Adrenal gland (tissue), 12 donors: ENCODE measurements around the gene ZDHHC16. TPM values are rescaled to one million over a fixed set of nuclear protein-coding genes. Genes with fewer than 3 reads are reported as not detected.
A peak's percentile ranks its signal among the peaks of the same experiment; 100 is the strongest.

Source experiments
- DNase-seq, 7 donors: peaks; one replicate each; pipeline ENCODE4 v3.0.0-alpha.2; 2019 to 2020
- H3K27ac ChIP-seq, 5 donors: fragments of 200-600 bp; sonication (generic) in 4 of 5; 1 replicate in 3 of 5; 2 replicates in 2 of 5; pipeline versions ENCODE4 v1.5.1 to v1.8.0; 2016 to 2020; ENCODE audit warnings: mild to moderate bottlenecking in 1 of 5
- H3K27me3 ChIP-seq: fragments of 200-600 bp; 2 replicates; pipeline ENCODE4 v1.8.0; 2021
- H3K36me3 ChIP-seq, 2 donors: fragments of 200-600 bp; replicated peaks in 1 of 2; 1 replicate in 1 of 2; 2 replicates in 1 of 2; pipeline versions ENCODE4 v1.5.1 to v1.8.0; 2018 to 2022
- H3K4me1 ChIP-seq, 2 donors: fragments of 200-600 bp; replicated peaks in 1 of 2; 1 replicate in 1 of 2; 2 replicates in 1 of 2; pipeline versions ENCODE4 v1.5.1 to v1.8.0; 2018 to 2021
- H3K4me3 ChIP-seq, 4 donors: fragments of 200-600 bp; sonication (generic) in 3 of 4; one replicate each; pipeline ENCODE4 v1.5.1; 2016 to 2018
- H3K9me3 ChIP-seq, 3 donors: fragments of 200-600 bp; sonication (generic) in 1 of 3; replicated peaks in 1 of 3; 1 replicate in 2 of 3; 2 replicates in 1 of 3; pipeline versions ENCODE4 v1.5.1 to v1.8.0; 2016 to 2021
- CTCF ChIP-seq, 6 experiments: fragments of 450-650 bp in 4 of 6; fragments of 200-600 bp in 2 of 6; sonication (generic) in 1 of 6; IDR thresholded peaks; 1 replicate in 5 of 6; 2 replicates in 1 of 6; pipeline versions ENCODE4 v1.5.1 to v1.8.0; 2016 to 2021; ENCODE audit warnings: antibody characterized with exemption in 6 of 6, mild to moderate bottlenecking in 2 of 6, moderate library complexity in 1 of 6
- POLR2A ChIP-seq, 2 donors: fragments of 450-650 bp; IDR thresholded peaks; one replicate each; pipeline ENCODE4 v1.6.1; 2017; ENCODE audit warnings: antibody characterized with exemption in 2 of 2, mild to moderate bottlenecking in 2 of 2, moderate library complexity in 1 of 2
- WGBS, 4 donors: extraction: QIAGEN DNeasy Blood & Tissue Kit in 2 of 4; methylation state at CpG; one replicate each; pipeline versions ENCODE4 v1.1.5 to v1.1.7; 2013 to 2017; 5-methylcytosine and 5-hydroxymethylcytosine counted together
- intact Hi-C, 2 donors: fragments of 100-400 bp; cut with DNase I; formaldehyde crosslinking; loops; one replicate each; pipeline versions ENCODE4 v1.14.1 to v1.15.0; 2022 to 2023
- polyA plus RNA-seq, 3 donors: library from polyadenylated mRNA; stranded (reverse); fragments of 200-250 nt in 2 of 3; fragments of 350-450 nt in 1 of 3; fragmentation: Illumina TruSeq in 1 of 3; extraction: RNeasy Lipid Tissue Mini Kit (QIAGEN cat#74804) in 1 of 3; gene quantifications; one replicate each; pipeline ENCODE4 v1.2.3, GENCODE V29; 2013 to 2014
- total RNA-seq, 9 donors: library from RNA; depleted of rRNA in 4 of 9; stranded (reverse); fragments of >200 nt in 4 of 9; fragments of 120-200 nt in 1 of 9; fragmentation: NEBNext Ultra II Directional in 1 of 9; extraction: Animal tissue kit (Norgen Biotek cat#: 25700) in 1 of 9; gene quantifications; one replicate each; pipeline versions ENCODE4 v1.1.0 to v1.2.4, GENCODE V29; 2013 to 2023
- donor health status: healthy with polysubstance abuse.
- donor health status: Bipolar disorder and iron deficiency.
- donor health status: DM: yes; HTN: yes; CAD: no.
- donor health status: DM: no; HTN: no; CAD: no.
- donor health status: DM: no; HTN: no; CAD: no.
- donor health status: DM: yes; HTN: yes; CAD: no.

Gene ZDHHC16
- total and polyA plus RNA-seq, 12 donors = 18.8 to 58.7 (median 27.8) TPM

- Histone ChIP-seq H3K4me3 (no peak overlapping the region), H3K9me3 (no peaks in the 10 kb centered on the region), H3K36me3 (peaks cover 0 to 37% of the 10 kb centered on the region in 2 donors), H3K27me3 (no peaks in the 10 kb centered on the region), H3K4me1 (peaks cover 0 to 8% of the 10 kb centered on the region in 2 donors), H3K27ac (no peak overlapping the region)
- intact Hi-C loops = no loop called here
- TF ChIP-seq CTCF (IDR thresholded peaks at IDR 0.05) = no peak
- no peak for TF ChIP-seq POLR2A (IDR thresholded peaks at IDR 0.05)
- DNase-seq = no peak
- 57 to 68% (median 60%) methylated on average over 2 to 3 of the region's 3 CpGs for WGBS, 4 donors
These were observed 37.5 kb downstream of the ZDHHC16 start for GRCh38 chr10:97483506-97483905.

GRCh38 chr10:97483921-97484320, 37.9 kb downstream of the ZDHHC16 start:
- no peak for DNase-seq
- TF ChIP-seq POLR2A (IDR thresholded peaks at IDR 0.05) = no peak
- TF ChIP-seq CTCF (IDR thresholded peaks at IDR 0.05) = no peak
- Histone ChIP-seq H3K27ac (no peak overlapping the region), H3K27me3 (no peaks in the 10 kb centered on the region), H3K9me3 (no peaks in the 10 kb centered on the region), H3K36me3 (peaks cover 0 to 34% of the 10 kb centered on the region in 2 donors), H3K4me3 (no peak overlapping the region), H3K4me1 (peaks cover 0 to 8% of the 10 kb centered on the region in 2 donors)
- intact Hi-C loops = no loop called here
- WGBS, 4 donors = 96 to 100% (median 96%) methylated on average over 1 of the region's 1 CpG

- TF ChIP-seq CTCF (IDR thresholded peaks at IDR 0.05) (no peak), POLR2A (IDR thresholded peaks at IDR 0.05) (no peak)
- intact Hi-C loops = no loop called here
- Histone ChIP-seq H3K27ac (no peak overlapping the region), H3K27me3 (no peaks in the 10 kb centered on the region), H3K4me3 (no peak overlapping the region), H3K36me3 (peaks cover 0 to 16% of the 10 kb centered on the region in 2 donors), H3K4me1 (peaks cover 5 to 22% of the 10 kb centered on the region in 2 donors), H3K9me3 (no peaks in the 10 kb centered on the region)
- DNase-seq = no peak
- WGBS, 4 donors = 85 to 96% (median 91%) methylated on average over 4 of the region's 4 CpGs
These were observed 39.8 kb downstream of the ZDHHC16 start for GRCh38 chr10:97485647-97486281.

GRCh38 chr10:97490592-97490991, 44.6 kb downstream of the ZDHHC16 start:
- intact Hi-C loops = no loop called here
- Histone ChIP-seq H3K9me3 (no peaks in the 10 kb centered on the region), H3K36me3 (peaks cover 0 to 4% of the 10 kb centered on the region in 2 donors), H3K27me3 (no peaks in the 10 kb centered on the region), H3K27ac (peak overlapping the region in 2 of 5 donors; percentile 11 to 45), H3K4me1 (peaks cover 7 to 35% of the 10 kb centered on the region in 2 donors), H3K4me3 (no peak overlapping the region)
- no peak for TF ChIP-seq POLR2A (IDR thresholded peaks at IDR 0.05)
- TF ChIP-seq CTCF (IDR thresholded peaks at IDR 0.05) = no peak
- peak in 2 of 7 donors; percentile 29 to 53 for DNase-seq
- WGBS, 4 donors = 63 to 71% (median 68%) methylated on average over 1 to 2 of the region's 2 CpGs
